T follicular helper cell (primary cell): ENCODE data around the gene GDNF.
"Not testable (repeated sequence)": the region's sequence is repeated elsewhere in the genome, so short reads cannot be mapped to it uniquely, and the experiment has no call there.

Experiments
- DNase-seq: peaks from one replicate; pipeline ENCODE4 v3.0.0-alpha.2; 2020; ENCODE audit warnings: low read depth

The GDNF gene

GRCh38 chr5:37816331-37816730, 23.5 kb downstream of the GDNF start:
- DNase-seq, result no peak

- DNase-seq, result no peak
These were observed 23.9 kb downstream of the GDNF start for GRCh38 chr5:37815913-37816312.

DNA sequence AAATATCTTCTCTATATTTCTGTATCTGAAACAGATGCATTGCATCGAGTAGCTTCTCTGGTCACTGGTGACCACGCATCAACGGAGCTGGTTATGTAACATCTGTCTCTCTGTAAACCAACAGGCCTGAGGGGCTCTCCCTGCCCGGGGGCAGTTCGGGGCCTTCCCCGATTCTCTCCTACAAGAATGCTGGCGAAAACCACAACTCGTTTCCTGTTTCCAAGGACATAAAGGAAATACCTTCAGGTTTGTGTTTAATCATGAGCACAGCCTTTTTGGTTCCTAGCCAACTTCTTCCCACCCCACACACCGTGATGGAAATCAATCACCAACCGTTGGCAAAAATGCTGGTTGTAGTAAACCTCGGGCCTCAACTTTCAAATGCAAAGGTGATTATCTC, 25.1 kb downstream of the GDNF start:
- DNase-seq, result no peak

GRCh38 chr5:37812365-37812764, 27.5 kb downstream of the GDNF start:
- no peak for DNase-seq

- DNase-seq, result no peak
These were observed 28.0 kb downstream of the GDNF start for GRCh38 chr5:37811866-37812265.

GRCh38 chr5:37810311-37810710, 29.5 kb downstream of the GDNF start:
- no peak for DNase-seq

- no peak for DNase-seq
These were observed 30.9 kb downstream of the GDNF start for GRCh38 chr5:37808945-37809344.

GRCh38 chr5:37807621-37808301, 32.1 kb downstream of the GDNF start:
- DNase-seq, result no peak

DNA sequence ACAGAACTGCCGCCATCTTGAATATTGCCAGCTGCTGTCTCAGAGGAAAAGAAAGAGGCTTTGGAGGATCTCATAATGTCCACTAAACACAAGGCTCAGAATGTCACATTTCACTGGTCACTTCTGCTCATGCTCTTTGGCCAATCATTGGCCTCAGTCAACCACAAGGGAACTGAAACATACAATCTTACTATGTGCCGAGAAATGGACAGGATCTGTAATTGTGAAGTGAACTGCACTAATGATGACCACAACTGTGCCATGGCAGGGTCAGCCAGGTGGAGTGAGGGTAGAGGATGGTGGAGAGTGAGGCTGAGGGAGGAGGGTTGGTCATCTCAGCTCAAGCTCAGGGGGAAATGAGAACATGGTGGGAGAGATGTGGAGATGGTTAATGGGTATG, 32.8 kb downstream of the GDNF start:
- DNase-seq, result no peak

GRCh38 chr5:37806476-37806875, 33.4 kb downstream of the GDNF start:
- no peak for DNase-seq

GRCh38 chr5:37806016-37806415, 33.8 kb downstream of the GDNF start:
- no peak for DNase-seq

GRCh38 chr5:37804401-37804800, 35.4 kb downstream of the GDNF start:
- no peak for DNase-seq

DNA sequence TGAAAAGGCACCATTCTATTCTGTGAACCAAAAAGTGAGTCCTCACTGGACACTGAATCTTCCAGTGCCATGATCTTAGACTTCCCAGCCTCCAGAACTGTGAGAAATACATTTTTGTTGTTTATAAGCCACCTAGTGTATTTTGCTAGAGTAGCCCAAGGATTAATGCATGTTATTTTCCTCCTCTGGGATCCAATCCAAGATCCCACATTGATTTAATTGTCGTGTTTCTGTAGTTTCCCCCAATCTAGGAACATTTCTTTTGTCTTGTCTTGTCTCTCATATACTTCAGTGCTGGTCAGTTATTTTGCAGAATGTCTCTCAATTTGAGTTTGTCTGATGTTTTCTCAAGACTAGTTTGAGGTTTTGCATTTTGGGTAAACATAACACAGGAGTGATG, 36.4 kb downstream of the GDNF start:
- DNase-seq, result no peak

DNA sequence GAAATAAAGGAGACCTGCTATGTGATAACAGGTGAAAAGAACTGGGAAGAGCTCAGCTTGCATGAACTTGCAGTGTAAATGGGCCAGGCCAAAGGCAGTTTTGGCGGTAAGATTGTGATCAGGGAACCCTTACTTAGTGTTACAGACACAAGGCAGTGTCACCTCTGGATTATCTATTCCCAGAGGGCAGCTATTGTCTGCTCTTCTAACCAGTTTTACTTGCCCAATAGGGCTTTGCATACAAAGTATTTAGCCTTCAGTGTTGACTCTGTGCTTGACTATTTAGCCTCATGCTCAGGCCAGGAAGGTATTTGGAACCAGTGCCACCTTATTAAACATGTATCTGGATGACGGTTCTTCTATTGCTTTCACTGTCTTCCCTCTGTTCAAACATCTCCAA, 38.3 kb downstream of the GDNF start:
- no peak for DNase-seq

DNA sequence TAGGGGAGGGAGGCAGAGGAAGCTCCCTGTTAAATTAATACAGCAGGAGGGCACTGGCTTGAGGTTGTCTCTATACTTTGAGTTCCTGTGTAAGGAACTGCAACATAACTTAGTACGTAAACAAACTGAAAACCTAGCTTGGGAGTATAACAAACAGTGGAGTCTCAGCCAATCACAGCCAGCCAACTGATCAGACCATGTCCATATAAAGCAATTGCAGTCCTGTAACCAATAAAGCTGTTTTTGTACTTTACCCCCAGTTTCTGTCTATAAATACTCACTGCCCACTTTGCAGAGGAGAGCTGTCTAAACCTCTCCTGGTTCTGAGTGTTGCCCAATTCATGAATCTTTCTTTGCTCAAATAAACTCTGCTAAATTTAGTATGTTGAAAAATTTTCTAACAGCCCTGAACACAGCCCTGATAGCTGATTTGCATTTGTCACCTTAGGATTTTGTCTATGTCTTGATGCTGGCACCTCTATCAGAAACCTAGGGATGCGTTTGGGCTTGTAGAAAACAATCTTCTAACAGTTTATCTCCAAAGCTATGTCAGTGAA, 39.9 kb downstream of the GDNF start:
- DNase-seq, result no peak

DNA sequence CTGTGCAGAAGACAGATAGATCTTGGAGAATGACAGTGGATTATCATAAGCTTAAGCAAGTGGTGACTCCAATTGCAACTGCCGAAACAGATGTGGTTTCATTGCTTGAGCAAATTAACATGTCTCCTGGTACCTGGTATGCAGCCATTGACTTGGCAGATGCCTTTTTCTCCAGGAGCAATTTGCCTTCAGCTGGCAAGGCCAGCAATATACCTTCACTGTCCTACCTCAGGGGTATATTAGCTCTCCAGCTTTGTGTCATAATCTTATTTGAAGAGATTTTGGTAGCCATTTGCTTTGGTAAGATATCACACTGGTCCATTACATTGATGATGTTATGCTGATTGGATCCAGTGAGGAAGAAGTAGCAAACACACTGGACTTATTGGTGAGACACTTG, 43.4 kb downstream of the GDNF start:
- DNase-seq, result not testable (repeated sequence)

DNA sequence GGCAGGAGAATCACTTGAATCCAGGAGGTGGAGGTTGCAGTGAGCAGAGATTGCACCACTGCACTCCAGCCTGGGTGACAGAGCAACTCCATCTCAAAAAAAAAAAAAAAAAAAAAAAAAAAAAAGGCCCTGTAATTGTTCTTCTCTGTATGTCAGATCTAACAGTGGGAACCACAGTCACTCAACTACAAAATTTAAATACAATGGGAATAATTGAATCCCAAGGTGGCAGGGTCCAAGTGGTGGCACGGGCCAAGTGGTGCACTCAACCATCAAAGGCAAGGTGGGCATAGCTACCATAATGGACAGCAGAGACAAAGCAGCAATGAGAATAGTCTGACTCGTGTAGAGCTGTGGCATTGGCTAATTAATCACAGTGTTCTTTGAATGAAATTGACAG, 44.5 kb downstream of the GDNF start:
- DNase-seq, result not testable (repeated sequence)

DNA sequence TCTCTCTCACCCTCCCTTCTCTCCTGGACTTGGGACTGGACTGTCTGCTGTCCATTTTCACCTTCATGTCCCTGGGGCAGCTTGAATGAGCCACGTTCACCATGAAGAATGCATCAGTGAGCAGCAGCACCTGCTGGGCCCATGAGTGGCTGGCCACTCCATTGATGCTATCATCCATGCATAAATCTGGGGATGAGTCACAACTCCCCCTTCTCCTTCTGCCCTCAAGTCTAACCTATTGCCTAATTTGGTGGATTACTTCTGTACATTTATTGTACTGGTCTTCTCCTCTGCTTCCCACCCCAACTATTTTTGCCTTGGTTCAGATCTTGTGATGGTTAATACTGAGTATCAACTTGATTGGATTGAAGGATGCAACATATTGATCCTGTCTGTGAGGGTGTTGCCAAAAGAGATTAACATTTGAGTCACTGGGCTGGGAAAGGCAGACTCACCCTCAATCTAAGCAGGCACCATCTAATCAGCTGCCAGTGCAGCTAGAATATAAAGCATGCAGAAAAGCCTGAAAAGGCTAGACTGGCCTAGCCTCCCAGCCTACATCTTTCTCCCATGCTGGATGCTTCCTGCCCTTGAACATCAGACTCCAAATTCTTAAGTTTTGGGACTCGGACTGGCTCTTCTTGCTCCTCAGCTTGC, 46.7 kb downstream of the GDNF start:
- no peak for DNase-seq

- DNase-seq, result no peak
These were observed 48.5 kb downstream of the GDNF start for GRCh38 chr5:37791321-37791720.

- no peak for DNase-seq
These were observed 49.9 kb downstream of the GDNF start for GRCh38 chr5:37789991-37790390.

- DNase-seq, result no peak
These were observed 52.1 kb downstream of the GDNF start for GRCh38 chr5:37787742-37788141.

DNA sequence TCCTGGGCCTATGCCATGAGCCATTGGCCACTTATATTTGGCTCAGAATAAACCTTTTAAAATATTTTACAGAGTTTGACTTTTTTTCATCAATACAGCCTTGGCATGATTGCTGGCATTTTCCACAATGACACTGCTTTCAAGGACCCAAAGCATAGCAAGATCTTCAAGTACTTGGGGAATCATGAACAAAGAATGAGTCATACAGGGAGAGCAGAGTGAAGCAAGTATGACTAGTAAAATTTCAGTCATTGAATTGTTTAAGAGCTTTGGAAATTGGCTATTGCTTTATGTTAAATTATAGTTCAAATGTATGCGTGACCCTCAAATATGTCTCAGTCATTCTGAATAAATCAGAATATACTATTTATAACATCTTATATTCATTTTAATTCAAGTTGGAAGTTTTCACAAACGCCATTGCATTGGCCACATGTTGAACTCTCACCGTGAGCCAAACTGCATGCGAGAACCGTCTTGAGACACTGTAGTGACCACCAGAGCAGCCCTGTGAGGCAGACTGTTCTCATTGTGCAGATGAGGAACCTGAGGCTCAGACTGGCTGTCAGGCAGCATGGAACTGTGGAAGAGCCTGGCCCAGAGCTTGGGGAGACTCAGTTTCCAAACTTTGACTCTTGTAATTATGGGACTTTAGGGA, 52.9 kb downstream of the GDNF start:
- DNase-seq, result no peak

DNA sequence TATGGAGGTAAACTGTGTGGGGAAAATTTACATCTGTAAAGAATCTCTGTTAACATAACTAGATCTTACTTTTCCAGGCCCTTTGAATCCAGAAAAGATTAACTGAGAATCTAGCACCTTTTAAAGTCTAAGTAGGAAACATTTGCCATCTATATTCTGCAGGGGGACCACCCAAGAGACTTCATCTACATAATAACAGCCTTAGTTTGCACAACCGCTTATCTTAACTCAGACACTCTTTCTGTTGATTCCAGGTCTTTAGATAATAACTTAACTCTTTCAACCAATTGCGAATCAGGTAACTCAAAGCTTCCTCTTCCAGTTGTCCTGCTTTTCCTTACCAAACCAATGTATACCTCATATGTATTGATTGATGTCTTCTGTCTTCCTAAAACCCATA, 53.4 kb downstream of the GDNF start:
- DNase-seq, result no peak
